Mesendoderm (in vitro differentiated cells): ENCODE data around the gene PAPSS2.

Experiments used
- DNase-seq: peaks from one replicate; pipeline ENCODE4 v3.0.0; 2013
- H2AK5ac ChIP-seq: 2 replicates; pipeline ENCODE4 v1.6.1; 2013; ENCODE audit warnings: low read length, inconsistent platforms
- H2BK120ac ChIP-seq: 2 replicates; pipeline ENCODE4 v1.6.1; 2013; ENCODE audit warnings: low read depth, mild to moderate bottlenecking, low read length, moderate library complexity, mixed read lengths
- H2BK15ac ChIP-seq: replicated peaks from 2 replicates; pipeline ENCODE4 v1.6.1; 2013; ENCODE audit warnings: low read depth, mild to moderate bottlenecking, moderate library complexity
- H2BK5ac ChIP-seq: 2 replicates; pipeline ENCODE4 v1.6.1; 2013; ENCODE audit warnings: low read length, inconsistent platforms
- H3K18ac ChIP-seq: 2 replicates; pipeline ENCODE4 v1.6.1; 2013; ENCODE audit warnings: mild to moderate bottlenecking, low read length, mixed read lengths
- H3K23ac ChIP-seq: one replicate; pipeline ENCODE4 v1.6.1; 2013; ENCODE audit warnings: low read length
- H3K27ac ChIP-seq: 2 replicates; pipeline ENCODE4 v1.5.1; 2013; ENCODE audit warnings: low read depth, mild to moderate bottlenecking, inconsistent platforms, low read length, moderate library complexity
- H3K27me3 ChIP-seq: 2 replicates; pipeline ENCODE4 v1.6.1; 2013; ENCODE audit warnings: low read length, control low read depth, mild to moderate bottlenecking, inconsistent platforms; ENCODE audit not compliant: insufficient read depth, poor library complexity
- H3K36me3 ChIP-seq: 2 replicates; pipeline ENCODE4 v1.6.1; 2013; ENCODE audit warnings: low read length, inconsistent platforms; ENCODE audit not compliant: control insufficient read depth, insufficient read depth
- H3K4ac ChIP-seq: one replicate; pipeline ENCODE4 v1.6.1; 2013; ENCODE audit warnings: low read depth, mild to moderate bottlenecking, low read length, moderate library complexity
- H3K4me1 ChIP-seq: 2 replicates; pipeline ENCODE4 v1.6.1; 2013; ENCODE audit warnings: low read depth, low read length, inconsistent platforms; ENCODE audit not compliant: control insufficient read depth
- H3K4me2 ChIP-seq: 2 replicates; pipeline ENCODE4 v1.6.1; 2013; ENCODE audit warnings: low read length
- H3K4me3 ChIP-seq: 2 replicates; pipeline ENCODE4 v1.5.1; 2013; ENCODE audit warnings: mild to moderate bottlenecking, low read length
- H3K56ac ChIP-seq: one replicate; pipeline ENCODE4 v1.6.1; 2013; ENCODE audit warnings: low read length
- H3K79me1 ChIP-seq: 2 replicates; pipeline ENCODE4 v1.6.1; 2013; ENCODE audit warnings: low read length, inconsistent platforms
- H3K79me2 ChIP-seq: 2 replicates; pipeline ENCODE4 v1.6.1; 2013; ENCODE audit warnings: mild to moderate bottlenecking, low read length; ENCODE audit not compliant: control insufficient read depth, insufficient read depth
- H3K9ac ChIP-seq: 2 replicates; pipeline ENCODE4 v1.6.1; 2013; ENCODE audit warnings: low read length, inconsistent platforms
- H4K5ac ChIP-seq: one replicate; pipeline ENCODE4 v1.6.1; 2013; ENCODE audit warnings: low read length
- H4K8ac ChIP-seq: one replicate; pipeline ENCODE4 v1.6.1; 2013; ENCODE audit warnings: low read depth, mild to moderate bottlenecking, control low read depth, low read length, moderate library complexity
- WGBS: extraction: QIAGEN DNeasy Blood & Tissue Kit; methylation state at CpG from one replicate; pipeline ENCODE4 v1.1.7; 2013; ENCODE audit warnings: low lambda C conversion rate, missing lambda C conversion rate; ENCODE audit not compliant: insufficient coverage; ENCODE audit errors: extremely low coverage; 5-methylcytosine and 5-hydroxymethylcytosine counted together

Gene PAPSS2

DNA sequence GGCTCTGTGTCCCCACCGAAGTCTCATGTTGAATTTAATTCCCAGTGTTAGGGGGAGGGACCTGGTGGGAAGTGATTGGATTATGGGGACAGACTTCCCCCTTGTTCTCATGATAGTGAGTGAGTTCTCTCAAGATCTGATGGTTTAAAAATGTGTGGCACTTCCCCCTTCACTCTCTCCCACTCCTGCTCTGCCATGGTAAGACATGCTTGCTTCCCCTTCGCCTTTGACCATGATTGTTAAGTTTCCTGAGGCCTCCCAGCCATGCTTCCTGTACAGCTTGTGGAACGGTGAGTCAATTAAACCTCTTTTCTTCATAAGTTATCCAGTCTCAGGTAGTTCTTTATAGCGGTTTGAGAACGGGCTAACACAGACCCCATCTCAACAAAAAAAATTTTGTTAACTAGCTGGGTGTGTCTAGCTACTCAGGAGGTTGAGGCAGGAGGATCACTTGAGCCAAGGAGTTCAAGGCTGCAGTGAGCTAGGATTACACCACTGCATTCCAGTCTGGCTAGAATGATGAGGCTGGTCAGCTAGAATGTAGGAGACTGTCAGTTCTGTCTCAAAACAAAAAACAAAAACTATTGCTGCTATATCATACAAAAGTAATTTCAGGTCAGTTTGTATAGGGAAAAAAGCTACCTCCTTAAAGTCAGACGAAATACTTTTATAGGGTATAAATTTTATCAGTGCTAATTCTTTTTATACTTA lies 100.7 kb downstream of the PAPSS2 start:
- no peak overlapping the region for H3K4me2 ChIP-seq
- no peaks in the 10 kb centered on the region for H3K36me3 ChIP-seq
- H3K9ac ChIP-seq: no peak overlapping the region
- H3K4ac ChIP-seq: no peak overlapping the region
- no peaks in the 10 kb centered on the region for H3K79me1 ChIP-seq
- no peak overlapping the region for H4K8ac ChIP-seq
- no peaks in the 10 kb centered on the region for H3K79me2 ChIP-seq
- DNase-seq: no peak
- no peaks in the 10 kb centered on the region for H3K4me1 ChIP-seq
- no peak overlapping the region for H4K5ac ChIP-seq
- H3K27me3 ChIP-seq: no peaks in the 10 kb centered on the region
- no peak overlapping the region for H2BK15ac ChIP-seq
- H2BK120ac ChIP-seq: no peak overlapping the region
- H3K23ac ChIP-seq: no peak overlapping the region
- H3K27ac ChIP-seq: no peak overlapping the region
- no CpG with 5 or more reads among the region's 6 CpGs for WGBS
- no peak overlapping the region for H2AK5ac ChIP-seq
- H3K18ac ChIP-seq: no peak overlapping the region
- H2BK5ac ChIP-seq: no peak overlapping the region
- no peak overlapping the region for H3K56ac ChIP-seq
- no peak overlapping the region for H3K4me3 ChIP-seq

DNA sequence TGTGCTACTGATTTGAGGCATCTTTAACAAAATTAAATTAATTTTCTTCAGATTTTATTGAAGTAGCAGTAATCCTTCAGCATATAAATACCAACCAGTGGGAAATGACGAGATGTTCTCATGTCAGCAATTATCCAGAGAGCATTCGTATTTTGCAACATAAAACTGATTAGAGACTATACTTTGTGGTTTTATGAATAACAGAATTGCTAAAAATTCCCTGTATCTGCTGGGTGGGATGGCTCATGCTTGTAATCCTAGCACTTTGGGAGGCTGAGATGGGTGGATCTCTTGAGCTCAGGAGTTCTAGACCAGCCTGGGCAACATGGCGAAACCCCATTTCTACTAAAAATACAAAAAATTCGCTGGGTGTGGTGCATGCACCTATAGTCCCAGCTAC lies 101.5 kb downstream of the PAPSS2 start:
- Histone ChIP-seq H3K27me3 (no peaks in the 10 kb centered on the region), H2BK5ac (no peak overlapping the region), H3K4ac (no peak overlapping the region), H2AK5ac (no peak overlapping the region), H3K9ac (no peak overlapping the region), H3K4me1 (no peaks in the 10 kb centered on the region), H3K4me2 (no peak overlapping the region), H3K4me3 (no peak overlapping the region), H2BK15ac (no peak overlapping the region), H3K23ac (no peak overlapping the region), H4K5ac (no peak overlapping the region), H3K18ac (no peak overlapping the region), H3K27ac (no peak overlapping the region), H3K79me1 (no peaks in the 10 kb centered on the region), H4K8ac (no peak overlapping the region), H2BK120ac (no peak overlapping the region), H3K36me3 (no peaks in the 10 kb centered on the region), H3K79me2 (no peaks in the 10 kb centered on the region), H3K56ac (no peak overlapping the region)
- DNase-seq: no peak
- WGBS: no CpG with 5 or more reads among the region's 4 CpGs

DNA sequence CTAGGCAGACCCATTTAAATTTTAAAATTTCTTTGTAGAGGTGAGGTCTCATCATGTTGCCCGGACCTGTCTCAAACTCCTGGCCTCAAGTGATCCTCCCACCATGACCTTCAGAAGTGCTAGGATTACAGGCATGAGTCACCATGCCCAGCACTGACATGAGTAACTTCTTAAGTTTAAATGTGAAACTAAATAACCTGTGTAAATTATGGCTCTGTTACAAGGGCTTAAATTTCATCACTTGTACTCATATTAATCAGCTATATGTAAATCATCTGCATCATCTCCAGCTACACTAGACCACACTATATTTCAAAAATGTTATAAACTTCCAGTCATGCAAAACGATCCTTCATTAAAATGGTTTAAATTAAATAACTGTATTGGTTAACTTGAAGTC lies 102.2 kb downstream of the PAPSS2 start:
- Histone ChIP-seq H3K4me2 (no peak overlapping the region), H3K27me3 (no peaks in the 10 kb centered on the region), H2AK5ac (no peak overlapping the region), H4K8ac (no peak overlapping the region), H3K23ac (no peak overlapping the region), H3K79me1 (no peaks in the 10 kb centered on the region), H3K4ac (no peak overlapping the region), H3K4me3 (no peak overlapping the region), H3K27ac (no peak overlapping the region), H3K56ac (no peak overlapping the region), H3K36me3 (no peaks in the 10 kb centered on the region), H3K4me1 (no peaks in the 10 kb centered on the region), H3K79me2 (no peaks in the 10 kb centered on the region), H3K18ac (no peak overlapping the region), H3K9ac (no peak overlapping the region), H2BK120ac (no peak overlapping the region), H2BK15ac (no peak overlapping the region), H4K5ac (no peak overlapping the region), H2BK5ac (no peak overlapping the region)
- DNase-seq: peak; percentile 35
- WGBS: no CpG with 5 or more reads among the region's 2 CpGs

GRCh38 chr10:87763086-87763861 lies 103.6 kb downstream of the PAPSS2 start:
- no CpG with 5 or more reads among the region's 5 CpGs for whole genome bisulfite sequencing
- H3K36me3 ChIP-seq: no peaks in the 10 kb centered on the region
- no peak for DNase-seq

DNA sequence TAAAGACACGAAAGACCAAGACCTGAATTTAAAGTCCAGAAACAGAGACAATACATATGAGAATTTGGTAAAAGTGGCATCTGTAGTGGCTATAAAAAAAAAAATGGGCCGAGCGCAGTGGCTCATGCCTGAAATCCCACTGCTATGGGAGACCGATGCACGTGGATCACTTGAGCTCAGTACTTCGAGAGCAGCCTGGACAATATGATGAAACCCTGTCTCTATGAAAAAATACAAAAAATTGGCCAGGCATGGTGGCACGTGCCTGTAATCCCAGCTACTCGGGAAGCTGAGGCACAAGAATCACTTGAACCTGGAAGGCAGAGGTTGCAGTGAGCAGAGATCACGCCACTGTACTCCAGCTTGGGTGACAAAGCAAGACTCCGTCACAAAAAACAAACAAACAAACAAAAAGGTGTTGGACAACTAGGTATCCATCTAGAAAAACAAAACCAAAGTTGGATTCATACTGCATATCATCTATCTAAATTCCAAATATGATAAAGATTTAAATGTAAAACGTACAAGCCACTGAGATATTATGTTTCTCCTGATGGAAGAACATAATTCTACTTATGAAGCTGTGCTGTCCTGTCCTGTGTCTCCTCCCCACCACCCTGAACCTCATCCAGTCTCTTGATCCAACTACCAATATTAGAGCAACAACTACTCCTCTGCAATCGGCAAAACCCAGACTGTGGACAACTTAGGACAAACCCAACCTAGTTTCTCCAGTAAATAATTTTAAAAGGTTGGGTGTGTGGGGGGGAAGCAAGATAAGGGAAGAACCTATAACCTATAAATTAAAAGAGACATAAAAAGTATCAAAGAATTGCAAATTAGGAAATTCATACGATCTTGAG lies 104.6 kb downstream of the PAPSS2 start:
- Histone ChIP-seq H3K79me1 (no peaks in the 10 kb centered on the region), H3K4me3 (no peak overlapping the region), H3K9ac (no peak overlapping the region), H3K56ac (no peak overlapping the region), H3K79me2 (no peaks in the 10 kb centered on the region), H3K27me3 (no peaks in the 10 kb centered on the region), H3K27ac (no peak overlapping the region), H4K8ac (no peak overlapping the region), H2BK5ac (no peak overlapping the region), H4K5ac (no peak overlapping the region), H3K36me3 (no peaks in the 10 kb centered on the region), H2AK5ac (no peak overlapping the region), H3K4ac (no peak overlapping the region), H3K4me1 (no peaks in the 10 kb centered on the region), H2BK15ac (no peak overlapping the region), H3K4me2 (no peak overlapping the region), H3K23ac (no peak overlapping the region), H2BK120ac (no peak overlapping the region), H3K18ac (no peak overlapping the region)
- no peak for DNase-seq
- WGBS: no CpG with 5 or more reads among the region's 13 CpGs

More at GRCh38 chr10:87763086-87763861, 103.6 kb downstream of the PAPSS2 start:
- Histone ChIP-seq H3K79me1 (no peaks in the 10 kb centered on the region), H3K4me3 (no peak overlapping the region), H3K4ac (no peak overlapping the region), H3K4me1 (no peaks in the 10 kb centered on the region), H3K18ac (no peak overlapping the region), H3K56ac (no peak overlapping the region), H3K79me2 (no peaks in the 10 kb centered on the region), H3K4me2 (no peak overlapping the region), H3K27me3 (no peaks in the 10 kb centered on the region), H3K27ac (no peak overlapping the region), H2BK120ac (no peak overlapping the region), H4K8ac (no peak overlapping the region), H4K5ac (no peak overlapping the region), H2BK5ac (no peak overlapping the region), H3K23ac (no peak overlapping the region), H2BK15ac (no peak overlapping the region), H2AK5ac (no peak overlapping the region), H3K9ac (no peak overlapping the region)
